IMR-90 (cell line): ENCODE measurements around the gene GALNT17. TPM values are rescaled to one million over a fixed set of nuclear protein-coding genes. Genes with fewer than 3 reads are reported as not detected.

ENCODE experiments used
- ATAC-seq: fragments of 200-7000 bp; cut with Tn5 transposase; 2 replicates; pipeline ENCODE4 v1.9.1; 2020; ENCODE audit warnings: low read depth, mild to moderate bottlenecking, moderate library complexity
- BruUV-seq: library from RNA; stranded (reverse); fragments of 400-500 nt; replicated peaks from 2 replicates; lab custom pipeline; 2021; lab: Mats Ljungman, UMichigan
- CTCF ChIA-PET: fragments of 300-600 bp; formaldehyde crosslinking; extraction: SDS; loops from one replicate; lab custom pipeline; 2021; ENCODE audit warnings: antibody characterized with exemption; lab: Yijun Ruan, JAX
- POLR2A ChIA-PET: fragments of 300-600 bp; sonication (Branson Sonifier 250); formaldehyde crosslinking; loops from one replicate; lab custom pipeline; 2022; ENCODE audit warnings: antibody characterized with exemption; ENCODE audit not compliant: unreplicated experiment; lab: Charles Lee
- DNase-seq: peaks from one replicate; pipeline ENCODE4 v3.0.0; 2013
- H2AFZ ChIP-seq: replicated peaks from 2 replicates; pipeline ENCODE3; 2013; ENCODE audit warnings: low read length, mild to moderate bottlenecking; ENCODE audit not compliant: poor library complexity
- H2AK5ac ChIP-seq: 2 replicates; pipeline ENCODE4 v1.6.1; 2013; ENCODE audit warnings: low read depth, low read length, inconsistent platforms
- H2AK9ac ChIP-seq: replicated peaks from 2 replicates; pipeline ENCODE3; 2013; ENCODE audit warnings: mild to moderate bottlenecking, low read depth, low read length, moderate library complexity; ENCODE audit not compliant: poor library complexity
- H2BK120ac ChIP-seq: 2 replicates; pipeline ENCODE4 v1.6.1; 2013; ENCODE audit warnings: low read depth, low read length, inconsistent platforms
- H2BK15ac ChIP-seq: 3 replicates; pipeline ENCODE4 v1.6.1; 2013; ENCODE audit warnings: low read depth, low read length, inconsistent platforms
- H2BK20ac ChIP-seq: 2 replicates; pipeline ENCODE4 v1.6.1; 2013; ENCODE audit warnings: low read depth, mild to moderate bottlenecking, inconsistent platforms, low read length, moderate library complexity
- H2BK5ac ChIP-seq: 2 replicates; pipeline ENCODE4 v1.6.1; 2013; ENCODE audit warnings: mild to moderate bottlenecking, low read depth, low read length, inconsistent platforms; ENCODE audit not compliant: poor library complexity, severe bottlenecking
- H3K14ac ChIP-seq: replicated peaks from 2 replicates; pipeline ENCODE4 v1.6.1; 2013; ENCODE audit warnings: low read depth, low read length, inconsistent platforms
- H3K18ac ChIP-seq: 2 replicates; pipeline ENCODE4 v1.6.1; 2013; ENCODE audit warnings: low read depth, low read length, control low read depth
- H3K23ac ChIP-seq: 2 replicates; pipeline ENCODE4 v1.6.1; 2013; ENCODE audit warnings: low read depth, low read length, inconsistent platforms
- H3K27ac ChIP-seq: 2 replicates; pipeline ENCODE4 v1.5.1; 2013; ENCODE audit warnings: mild to moderate bottlenecking, control low read depth, low read length; ENCODE audit not compliant: insufficient read depth
- H3K27me3 ChIP-seq: 2 replicates; pipeline ENCODE4 v1.6.1; 2013; ENCODE audit warnings: low read length; ENCODE audit not compliant: control insufficient read depth, insufficient read depth
- H3K36me3 ChIP-seq: 2 replicates; pipeline ENCODE4 v1.6.1; 2013; ENCODE audit warnings: low read length, mixed read lengths; ENCODE audit not compliant: control insufficient read depth, insufficient read depth
- H3K4ac ChIP-seq: 2 replicates; pipeline ENCODE4 v1.6.1; 2013; ENCODE audit warnings: low read depth, low read length, inconsistent platforms
- H3K4me1 ChIP-seq: 2 replicates; pipeline ENCODE4 v1.6.1; 2013; ENCODE audit warnings: low read length, mixed read lengths; ENCODE audit not compliant: control insufficient read depth, insufficient read depth
- H3K4me2 ChIP-seq: 2 replicates; pipeline ENCODE4 v1.6.1; 2013; ENCODE audit warnings: low read depth, mild to moderate bottlenecking, control low read depth, low read length, moderate library complexity
- H3K4me3 ChIP-seq: 2 replicates; pipeline ENCODE4 v1.5.1; 2013; ENCODE audit warnings: low read depth, mild to moderate bottlenecking, control low read depth, low read length, moderate library complexity; ENCODE audit not compliant: insufficient read depth
- H3K56ac ChIP-seq: 2 replicates; pipeline ENCODE4 v1.6.1; 2013; ENCODE audit warnings: low read length, inconsistent platforms; ENCODE audit not compliant: insufficient read depth; ENCODE audit errors: extremely low read depth
- H3K79me1 ChIP-seq, 2 experiments: 2 replicates each; pipeline ENCODE4 v1.6.1; 2013; ENCODE audit warnings: low read length in 2 of 2, inconsistent platforms in 1 of 2, low read depth in 1 of 2
- H3K9ac ChIP-seq: 2 replicates; pipeline ENCODE4 v1.6.1; 2013; ENCODE audit warnings: low read depth, low read length, control low read depth
- H3K9me1 ChIP-seq: 2 replicates; pipeline ENCODE4 v1.6.1; 2013; ENCODE audit warnings: low read length, inconsistent platforms; ENCODE audit not compliant: insufficient read depth
- H3K9me3 ChIP-seq: 2 replicates; pipeline ENCODE4 v1.6.1; 2013; ENCODE audit warnings: low read length; ENCODE audit not compliant: control insufficient read depth, insufficient read depth
- H4K20me1 ChIP-seq: 2 replicates; pipeline ENCODE4 v1.6.1; 2013; ENCODE audit warnings: low read length, inconsistent platforms; ENCODE audit not compliant: insufficient read depth
- H4K5ac ChIP-seq: 2 replicates; pipeline ENCODE4 v1.6.1; 2013; ENCODE audit warnings: mild to moderate bottlenecking, low read depth, low read length, control low read depth
- H4K8ac ChIP-seq, 2 experiments: 2 replicates each; pipeline ENCODE4 v1.6.1; 2013; ENCODE audit warnings: low read depth in 2 of 2, low read length in 2 of 2, control low read depth in 1 of 2, inconsistent platforms in 1 of 2
- H4K91ac ChIP-seq: 2 replicates; pipeline ENCODE4 v1.6.1; 2013; ENCODE audit warnings: low read depth, low read length, inconsistent platforms; ENCODE audit not compliant: insufficient read depth
- CEBPB ChIP-seq: IDR thresholded peaks from 2 replicates; pipeline ENCODE4 v1.6.1; 2012; ENCODE audit warnings: low read depth, low read length, improper control_type of control experiment
- MAFK ChIP-seq: IDR thresholded peaks from 2 replicates; pipeline ENCODE4 v1.6.1; 2012; ENCODE audit warnings: low read depth, low read length, improper control_type of control experiment
- MAZ ChIP-seq: IDR thresholded peaks from 2 replicates; pipeline ENCODE4 v1.6.1; 2012; ENCODE audit warnings: low read depth, mild to moderate bottlenecking, low read length, improper control_type of control experiment, moderate library complexity, borderline replicate concordance
- RAD21 ChIP-seq: IDR thresholded peaks from 2 replicates; pipeline ENCODE4 v1.6.1; 2012; ENCODE audit warnings: low read length, improper control_type of control experiment
- RCOR1 ChIP-seq: IDR thresholded peaks from 2 replicates; pipeline ENCODE4 v1.6.1; 2012; ENCODE audit warnings: mild to moderate bottlenecking, low read length, improper control_type of control experiment; ENCODE audit not compliant: insufficient replicate concordance
- RFX5 ChIP-seq: IDR thresholded peaks from 2 replicates; pipeline ENCODE4 v1.8.0; 2012; ENCODE audit warnings: low read depth, mild to moderate bottlenecking, low read length, moderate library complexity
- SMC3 ChIP-seq: fragments of 150-350 bp; IDR thresholded peaks from 2 replicates; pipeline ENCODE4 v1.6.1; 2016; ENCODE audit warnings: low read depth, mild to moderate bottlenecking, antibody characterized with exemption, low read length, moderate library complexity
- USF2 ChIP-seq: fragments of 150-350 bp; IDR thresholded peaks from 2 replicates; pipeline ENCODE4 v1.6.1; 2017; ENCODE audit warnings: mild to moderate bottlenecking, antibody characterized with exemption, low read length, low read depth
- WGBS, 2 experiments: methylation state at CpG; one replicate each; pipeline versions ENCODE4 v1.1.5 to v1.1.7; 2013; ENCODE audit warnings: missing lambda C conversion rate in 2 of 2; ENCODE audit not compliant: insufficient read length in 1 of 2; ENCODE audit errors: extremely low coverage in 2 of 2; 5-methylcytosine and 5-hydroxymethylcytosine counted together
- dilution Hi-C: fragments of 300-500 bp; cut with HindIII; formaldehyde crosslinking; loops from one replicate; pipeline ENCODE4 v1.14.3; 2018; ENCODE audit warnings: low sequenced_read_pairs; ENCODE audit not compliant: unreplicated experiment
- in situ Hi-C: fragments of 300-500 bp; cut with MboI; formaldehyde crosslinking; loops from 3 replicates; pipeline ENCODE4 v1.14.3; 2019; ENCODE audit warnings: low sequenced_read_pairs, inconsistent platforms, mixed read lengths
- intact Hi-C: fragments of 100-400 bp; cut with micrococcal nuclease; formaldehyde crosslinking; loops from 2 replicates; pipeline ENCODE4 v1.10.0; 2022
- polyA plus RNA-seq, 3 experiments: library from polyadenylated mRNA; depleted of rRNA; stranded (reverse); fragments of >200 nt; gene quantifications; 2 replicates each; pipeline ENCODE4 v1.2.3, GENCODE V29; 2012; ENCODE audit warnings: low replicate concordance in 1 of 3
- total RNA-seq: library from RNA; depleted of rRNA; stranded (reverse); fragments of >200 nt; gene quantifications from 2 replicates; pipeline ENCODE4 v1.2.3, GENCODE V29; 2012

Gene GALNT17
- total and polyA plus RNA-seq, 2 of the 4 experiments (the other 2 are of a cell fraction): not detected

- BruUV-seq: no TSS peak
- H4K91ac ChIP-seq: no peak overlapping the region
- H2BK15ac ChIP-seq: no peak overlapping the region
- ATAC-seq: no peak
- no peak overlapping the region for H3K4ac ChIP-seq
- no peak overlapping the region for H3K14ac ChIP-seq
- peaks cover 28% of the 10 kb centered on the region for H3K9me3 ChIP-seq
- H3K27ac ChIP-seq: no peak overlapping the region
- no peaks in the 10 kb centered on the region for H3K79me1 ChIP-seq
- H2BK5ac ChIP-seq: no peak overlapping the region
- no peak overlapping the region for H3K9ac ChIP-seq
- no peak overlapping the region for H2AK9ac ChIP-seq
- no peak overlapping the region for H2AFZ ChIP-seq
- H3K23ac ChIP-seq: no peak overlapping the region
- dilution Hi-C loops: no loop called here
- no peaks in the 10 kb centered on the region for H3K36me3 ChIP-seq
- WGBS, 2 experiments: no CpG with 5 or more reads among the region's 2 CpGs
- no peak overlapping the region for H3K18ac ChIP-seq
- intact Hi-C loops: no loop called here
- H2BK120ac ChIP-seq: no peak overlapping the region
- ChIA-PET CTCF (no interaction called here), POLR2A (no interaction called here)
- H3K4me3 ChIP-seq: no peak overlapping the region
- no peak overlapping the region for H2AK5ac ChIP-seq
- no peak overlapping the region for H3K56ac ChIP-seq
- H4K20me1 ChIP-seq: no peaks in the 10 kb centered on the region
- no peaks in the 10 kb centered on the region for H3K9me1 ChIP-seq
- no peaks in the 10 kb centered on the region for H3K27me3 ChIP-seq
- H4K5ac ChIP-seq: no peak overlapping the region
- no peaks in the 10 kb centered on the region for H3K4me1 ChIP-seq
- in situ Hi-C loops: no loop called here
- no peak for TF ChIP-seq MAFK
- TF ChIP-seq SMC3: no peak
- no peak for TF ChIP-seq RFX5
- TF ChIP-seq USF2: no peak
- no peak for TF ChIP-seq RAD21
- TF ChIP-seq CEBPB: no peak
- TF ChIP-seq RCOR1: no peak
- no peak for TF ChIP-seq MAZ
- no peak for DNase-seq
- H2BK20ac ChIP-seq: no peak overlapping the region
- H3K4me2 ChIP-seq: no peak overlapping the region
- no peak overlapping the region for H4K8ac ChIP-seq
Measured at GRCh38 chr7:71278257-71278656, 146.3 kb downstream of the GALNT17 start.
